ENCODE data around the gene GSTM4. TPM values are rescaled to one million over a fixed set of nuclear protein-coding genes. Genes with fewer than 3 reads are reported as not detected.

The GSTM4 gene
- total RNA-seq (2014; rRNA removed; shearing (Covaris generic)), result 2.5 and 4.5 TPM in 2 replicates

GRCh38 chr1:109655615-109656519 lies at the start of gene GSTM4:
GSTM4 (plus strand) TSS chr1:109656099; CDS start chr1:109656390, 291 bp downstream.
- peak; percentile 56 for DNase-seq (ENCODE audit: low spot score)

- no peak for DNase-seq (ENCODE audit: low spot score)
Measured at GRCh38 chr1:109609881-109610280, 46.0 kb upstream of the GSTM4 start.

GRCh38 chr1:109610609-109611307 lies 45.1 kb upstream of the GSTM4 start:
- DNase-seq (ENCODE audit: low spot score), result no peak

DNA sequence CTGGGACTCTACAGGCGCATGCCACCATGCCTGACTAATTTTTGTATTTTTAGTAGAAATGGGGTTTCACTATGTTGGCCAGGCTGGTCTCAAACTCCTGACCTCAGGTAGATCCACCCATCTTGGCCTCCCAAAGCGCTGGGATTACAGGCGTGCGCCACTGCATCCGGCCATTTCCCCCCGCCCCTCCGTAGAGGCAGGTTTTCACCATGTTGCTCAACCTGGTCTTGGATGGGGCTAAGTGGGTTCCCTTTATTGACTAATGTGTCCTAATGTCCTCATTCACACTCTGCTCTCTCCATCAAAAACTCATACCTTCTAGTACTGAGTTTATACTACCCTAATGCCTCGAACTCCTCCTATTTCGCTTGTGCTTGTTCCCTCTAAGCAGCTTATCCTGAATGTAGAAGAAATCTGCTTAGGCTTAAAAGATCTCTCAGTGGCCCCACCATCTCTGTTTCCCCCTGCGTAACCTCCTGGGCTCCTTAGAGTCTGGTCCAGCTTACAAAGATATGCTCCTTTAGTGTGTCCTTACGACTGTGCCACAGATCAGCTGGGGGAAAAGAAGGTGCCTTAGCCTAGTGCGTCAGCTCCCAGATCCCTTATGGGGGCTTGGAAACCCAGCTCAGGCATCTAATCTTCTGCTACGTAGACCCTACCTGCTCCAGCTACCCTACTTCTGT lies 44.5 kb upstream of the GSTM4 start:
- DNase-seq (ENCODE audit: low spot score), result no peak

- no peak for DNase-seq (ENCODE audit: low spot score)
Measured at GRCh38 chr1:109613361-109614147, 42.3 kb upstream of the GSTM4 start.

GRCh38 chr1:109615879-109616278 lies 40.0 kb upstream of the GSTM4 start:
- no peak for DNase-seq (ENCODE audit: low spot score)

GRCh38 chr1:109616391-109616790 lies 39.5 kb upstream of the GSTM4 start:
- DNase-seq (ENCODE audit: low spot score), result no peak

GRCh38 chr1:109617291-109617801 lies 38.6 kb upstream of the GSTM4 start:
- DNase-seq (ENCODE audit: low spot score), result peak; percentile 58

- DNase-seq (ENCODE audit: low spot score), result peak; percentile 9
Measured at GRCh38 chr1:109618661-109619575, 37.0 kb upstream of the GSTM4 start.

DNA sequence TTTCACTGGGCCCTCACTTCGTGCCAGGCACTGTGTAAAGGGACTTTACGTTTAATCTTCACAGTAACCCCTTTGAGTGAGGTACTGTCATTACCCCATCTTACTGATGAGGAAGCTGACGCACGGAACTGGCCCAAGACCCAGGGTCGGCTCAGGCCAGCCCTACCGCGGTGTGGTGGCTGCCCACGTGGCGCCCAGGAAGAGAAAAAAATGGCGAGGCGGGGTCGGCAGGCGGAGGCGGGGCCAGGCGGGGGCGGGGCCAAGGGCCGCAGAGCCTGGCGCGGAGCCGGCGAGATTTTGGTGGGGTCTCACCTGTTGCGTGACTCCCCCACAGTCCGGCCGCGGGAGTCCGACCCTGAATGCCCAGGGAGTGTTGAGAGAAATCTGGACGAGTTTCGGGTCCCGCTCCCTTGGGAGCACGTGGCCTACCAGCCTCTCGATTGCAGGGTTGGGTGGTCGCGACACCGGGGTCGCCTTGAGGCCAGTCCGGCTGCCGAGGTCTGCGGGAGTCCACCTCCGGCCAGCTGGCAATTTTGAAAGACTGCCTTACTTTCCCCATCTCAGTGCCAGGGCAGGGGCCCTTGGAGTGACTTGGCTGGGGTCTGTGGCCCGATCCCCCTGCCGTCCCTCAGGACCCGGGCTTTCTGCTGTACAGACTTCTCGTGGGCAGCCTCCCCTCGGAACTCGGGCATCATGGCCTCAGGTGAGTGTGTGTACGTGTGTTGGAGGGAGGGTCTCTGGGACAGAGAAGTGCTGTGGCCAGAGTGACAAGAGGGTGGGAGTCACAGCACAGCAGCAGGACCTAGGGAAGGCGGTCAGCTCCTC lies 36.1 kb upstream of the GSTM4 start, which contains the start of the genes AMPD2 and GNAT2:
AMPD2 (plus strand) TSS at position 262 of the 825 bp plus-strand sequence. CDS start 1,339 bp downstream, outside the sequence.
GNAT2 (minus strand) TSS at position 41 of the 825 bp plus-strand sequence. CDS start 6,746 bp downstream, outside the sequence.
- peak; percentile 63 for DNase-seq (ENCODE audit: low spot score)

GRCh38 chr1:109620401-109620791 lies 35.5 kb upstream of the GSTM4 start:
- DNase-seq (ENCODE audit: low spot score), result peak; percentile 42

- DNase-seq (ENCODE audit: low spot score), result peak; percentile 83
Measured at GRCh38 chr1:109620841-109621286, 35.0 kb upstream of the GSTM4 start.

DNA sequence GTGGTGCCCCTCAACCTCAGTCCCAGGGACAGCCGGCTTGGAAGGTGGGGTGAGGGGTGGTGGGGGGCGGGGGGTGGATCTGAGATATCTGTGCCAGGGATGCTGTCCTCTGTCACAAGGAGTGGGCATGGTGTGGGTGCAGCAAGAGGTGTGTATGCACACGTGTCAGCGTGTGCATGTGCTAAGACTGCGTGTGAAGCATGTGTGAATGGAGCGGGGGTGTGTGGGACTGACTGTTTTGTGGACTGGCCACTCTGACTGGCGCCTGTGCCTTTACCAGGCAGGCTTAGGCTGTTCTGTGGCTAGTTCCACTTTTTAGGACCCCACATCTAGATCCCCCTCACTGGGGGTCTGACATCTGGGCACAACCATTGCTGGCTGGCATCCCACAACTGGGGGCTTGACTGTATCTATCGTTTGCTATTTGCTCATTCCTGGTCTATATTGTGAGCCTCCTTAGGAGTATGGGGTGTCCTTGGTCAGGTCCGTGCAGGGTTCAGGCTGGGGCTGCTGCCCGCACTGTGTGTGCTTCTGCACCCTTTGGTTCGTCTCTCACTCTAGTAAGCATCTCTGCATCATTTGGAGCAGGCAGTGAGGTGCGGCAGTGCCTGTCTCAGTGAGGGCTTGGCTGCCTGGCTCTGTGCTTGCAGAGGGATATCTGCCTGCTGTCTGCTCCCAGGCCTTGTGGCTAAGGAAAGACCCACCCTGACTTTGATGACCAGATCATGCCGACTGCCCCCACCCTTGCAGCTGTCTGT lies 34.3 kb upstream of the GSTM4 start:
- no peak for DNase-seq (ENCODE audit: low spot score)

- DNase-seq (ENCODE audit: low spot score), result no peak
Measured at GRCh38 chr1:109622137-109622892, 33.6 kb upstream of the GSTM4 start.

DNA sequence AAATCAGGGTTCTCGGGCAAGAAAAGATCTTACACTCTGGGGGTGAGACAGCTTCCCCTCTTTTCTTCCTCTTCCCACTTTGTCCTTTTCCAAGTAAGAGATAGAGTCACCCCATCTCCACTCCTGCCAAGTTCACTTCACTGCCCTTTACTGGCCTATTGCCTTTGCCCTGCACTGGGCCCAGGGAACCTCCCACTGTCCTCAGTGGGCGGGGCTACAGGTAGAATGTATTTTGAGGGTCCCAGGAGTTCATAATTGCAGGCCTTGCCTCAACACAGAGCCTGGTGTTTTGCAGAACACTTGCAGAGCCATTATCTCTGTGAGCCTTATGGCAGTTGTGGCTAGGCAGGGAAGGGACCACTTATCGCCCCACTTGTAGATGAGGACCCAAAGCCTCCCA lies 33.0 kb upstream of the GSTM4 start:
- DNase-seq (ENCODE audit: low spot score), result no peak

- DNase-seq (ENCODE audit: low spot score), result no peak
Measured at GRCh38 chr1:109623601-109624161, 32.2 kb upstream of the GSTM4 start.
